Keratinocyte (primary cell): Measurements from ENCODE around the gene RANBP9. TPM values are rescaled to one million over a fixed set of nuclear protein-coding genes. Genes with fewer than 3 reads are reported as not detected.

ENCODE experiments used
- DNase-seq: peaks from one replicate; pipeline ENCODE4 v3.0.0-alpha.2; 2011; ENCODE audit warnings: low read depth, missing footprints, low spot score
- FAIRE-seq: peaks from 2 replicates; lab custom pipeline; 2011; peaks lifted over from hg19 to GRCh38; lab: Jason Lieb, UNC
- H2AFZ ChIP-seq: 2 replicates; pipeline ENCODE4 v1.6.0; 2012; ENCODE audit warnings: low read length, control low read depth, inconsistent platforms; ENCODE audit not compliant: control insufficient read depth
- H3K27ac ChIP-seq: 2 replicates; pipeline ENCODE4 v1.5.1; 2011; ENCODE audit warnings: low read length; ENCODE audit not compliant: control insufficient read depth, insufficient read depth
- H3K27me3 ChIP-seq: 3 replicates; pipeline ENCODE4 v1.6.0; 2011; ENCODE audit warnings: low read length; ENCODE audit not compliant: control insufficient read depth, insufficient read depth; ENCODE audit errors: extremely low read depth
- H3K36me3 ChIP-seq, 2 experiments: 2 replicates in 1 of 2; 3 replicates in 1 of 2; pipeline ENCODE4 v1.5.1; 2011; ENCODE audit warnings: low read length in 2 of 2, mild to moderate bottlenecking in 1 of 2; ENCODE audit not compliant: control insufficient read depth in 2 of 2, insufficient read depth in 2 of 2; ENCODE audit errors: extremely low read depth in 1 of 2
- H3K4me1 ChIP-seq: 3 replicates; pipeline ENCODE4 v1.5.1; 2011; ENCODE audit warnings: low read length; ENCODE audit not compliant: control insufficient read depth, insufficient read depth; ENCODE audit errors: extremely low read depth
- H3K4me2 ChIP-seq: 3 replicates; pipeline ENCODE4 v1.6.0; 2011; ENCODE audit warnings: low read depth, low read length; ENCODE audit not compliant: control insufficient read depth, insufficient read depth; ENCODE audit errors: extremely low read depth
- H3K4me3 ChIP-seq, 3 experiments: fragments of 200-600 bp in 1 of 3; sonication (generic) in 1 of 3; 2 replicates in 2 of 3; 3 replicates in 1 of 3; pipeline ENCODE4 v1.5.1; 2011 to 2016; ENCODE audit warnings: low read length in 3 of 3, mild to moderate bottlenecking in 3 of 3, control low read depth in 2 of 3, inconsistent platforms in 1 of 3, low read depth in 1 of 3, mixed read lengths in 1 of 3, mixed run types in 1 of 3, moderate library complexity in 1 of 3; ENCODE audit not compliant: control insufficient read depth in 2 of 3, insufficient read depth in 2 of 3; ENCODE audit errors: extremely low read depth in 1 of 3
- H3K79me2 ChIP-seq: 2 replicates; pipeline ENCODE4 v1.6.0; 2012; ENCODE audit warnings: low read length; ENCODE audit not compliant: control insufficient read depth, insufficient read depth
- H3K9ac ChIP-seq: 3 replicates; pipeline ENCODE4 v1.6.0; 2011; ENCODE audit warnings: low read length; ENCODE audit not compliant: control insufficient read depth, insufficient read depth; ENCODE audit errors: extremely low read depth
- H3K9me1 ChIP-seq: 3 replicates; pipeline ENCODE4 v1.6.0; 2011; ENCODE audit warnings: low read length; ENCODE audit not compliant: control insufficient read depth, insufficient read depth; ENCODE audit errors: extremely low read depth
- H3K9me3 ChIP-seq: 2 replicates; pipeline ENCODE4 v1.5.1; 2012; ENCODE audit warnings: low read depth, low read length; ENCODE audit not compliant: control insufficient read depth
- H4K20me1 ChIP-seq: 3 replicates; pipeline ENCODE4 v1.6.0; 2011; ENCODE audit warnings: low read length; ENCODE audit not compliant: control insufficient read depth, insufficient read depth; ENCODE audit errors: extremely low read depth
- EZH2 ChIP-seq: IDR thresholded peaks from one replicate; pipeline ENCODE4 v1.6.1; 2012; ENCODE audit warnings: inconsistent platforms, mild to moderate bottlenecking, low read length, moderate library complexity
- dilution Hi-C: fragments of 300-500 bp; cut with MboI; formaldehyde crosslinking; loops from one replicate; pipeline ENCODE4 v1.7.0; 2020; ENCODE audit warnings: low sequenced_read_pairs; ENCODE audit not compliant: extremely low pct_ligation_motif_present
- polyA plus RNA-seq, 5 experiments: library from polyadenylated mRNA; depleted of rRNA in 3 of 5; stranded (reverse) in 3 of 5; stranded (forward) in 1 of 5; unstranded in 1 of 5; fragments of >200 nt; gene quantifications; 1 replicate in 1 of 5; 2 replicates in 3 of 5; 3 replicates in 1 of 5; pipeline versions ENCODE4 v1.2.1 to v1.2.3, GENCODE V29; 2011 to 2012; ENCODE audit warnings: missing spikeins in 2 of 5, low read depth in 1 of 5, low replicate concordance in 1 of 5
- TF ChIP-seq, protein P1 (sequence below), 3 experiments: IDR thresholded peaks in 1 of 3; conservative IDR thresholded peaks in 1 of 3; optimal IDR thresholded peaks in 1 of 3; 2 replicates in 2 of 3; 3 replicates in 1 of 3; pipeline versions ENCODE3 to v1.5.1; 2011; ENCODE audit warnings: low read length in 3 of 3, mild to moderate bottlenecking in 3 of 3, moderate library complexity in 2 of 3, control low read depth in 1 of 3, inconsistent platforms in 1 of 3; ENCODE audit not compliant: insufficient read depth in 2 of 3; ENCODE audit errors: extremely low read depth in 1 of 3

Gene RANBP9
- polyA plus RNA-seq, 1 donor (not counting 4 experiments of a cell fraction or from before 2014, with no cell fraction given), result 36.7 TPM

DNA sequence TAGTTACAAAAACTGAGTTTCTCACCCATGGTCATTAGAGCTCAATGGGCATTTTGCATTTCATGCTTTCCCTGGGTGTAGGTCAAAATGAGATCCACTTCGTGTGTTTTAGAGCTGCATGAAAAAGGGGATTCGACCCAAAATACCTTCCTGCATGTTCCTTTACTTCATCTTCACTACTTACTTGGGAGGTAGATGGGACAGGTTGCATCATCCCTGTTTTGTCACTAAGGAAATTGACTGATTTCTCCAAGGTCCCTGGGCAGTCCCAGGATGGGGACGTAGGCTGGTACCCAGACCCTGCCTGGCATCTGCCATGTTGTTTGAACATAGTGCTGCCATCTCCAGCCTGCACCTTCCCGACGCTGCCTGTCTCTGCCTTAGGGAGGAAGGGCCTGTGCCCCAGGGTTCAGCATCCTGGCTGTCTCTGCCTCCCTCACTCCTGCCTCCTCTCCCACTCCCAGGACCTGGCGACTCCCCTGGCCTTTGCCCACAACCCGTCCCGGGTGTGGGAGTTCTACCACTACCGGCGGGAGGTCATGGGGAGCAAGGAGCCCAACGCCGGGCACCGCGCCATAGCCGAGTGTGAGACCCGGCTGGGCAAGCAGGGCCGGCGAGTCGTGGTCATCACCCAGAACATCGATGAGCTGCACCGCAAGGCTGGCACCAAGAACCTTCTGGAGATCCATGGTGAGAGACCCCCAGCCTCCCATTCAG lies 120.3 kb downstream of the RANBP9 start:
- H3K27ac ChIP-seq, result no peak overlapping the region
- no peaks in the 10 kb centered on the region for H3K9me1 ChIP-seq
- FAIRE-seq (no peak), DNase-seq (no peak)
- H3K9ac ChIP-seq, result no peak overlapping the region
- H3K36me3 ChIP-seq, result peaks cover 10 to 14% of the 10 kb centered on the region in 2 experiments
- dilution Hi-C loops, result no loop called here
- no peak overlapping the region for H3K4me2 ChIP-seq
- TF ChIP-seq EZH2, result no peak
- TF ChIP-seq, protein P1, sequence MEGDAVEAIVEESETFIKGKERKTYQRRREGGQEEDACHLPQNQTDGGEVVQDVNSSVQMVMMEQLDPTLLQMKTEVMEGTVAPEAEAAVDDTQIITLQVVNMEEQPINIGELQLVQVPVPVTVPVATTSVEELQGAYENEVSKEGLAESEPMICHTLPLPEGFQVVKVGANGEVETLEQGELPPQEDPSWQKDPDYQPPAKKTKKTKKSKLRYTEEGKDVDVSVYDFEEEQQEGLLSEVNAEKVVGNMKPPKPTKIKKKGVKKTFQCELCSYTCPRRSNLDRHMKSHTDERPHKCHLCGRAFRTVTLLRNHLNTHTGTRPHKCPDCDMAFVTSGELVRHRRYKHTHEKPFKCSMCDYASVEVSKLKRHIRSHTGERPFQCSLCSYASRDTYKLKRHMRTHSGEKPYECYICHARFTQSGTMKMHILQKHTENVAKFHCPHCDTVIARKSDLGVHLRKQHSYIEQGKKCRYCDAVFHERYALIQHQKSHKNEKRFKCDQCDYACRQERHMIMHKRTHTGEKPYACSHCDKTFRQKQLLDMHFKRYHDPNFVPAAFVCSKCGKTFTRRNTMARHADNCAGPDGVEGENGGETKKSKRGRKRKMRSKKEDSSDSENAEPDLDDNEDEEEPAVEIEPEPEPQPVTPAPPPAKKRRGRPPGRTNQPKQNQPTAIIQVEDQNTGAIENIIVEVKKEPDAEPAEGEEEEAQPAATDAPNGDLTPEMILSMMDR (optimal IDR thresholded peaks at IDR 0.05 in 1 of 3, IDR thresholded peaks at IDR 0.05 in 1 of 3, conservative IDR thresholded peaks at IDR 0.05 in 1 of 3; ENCODE audit: extremely low read depth in 1 of 3, insufficient read depth in 2 of 3, low read length in 3 of 3), result no peak
- no peaks in the 10 kb centered on the region for H3K79me2 ChIP-seq
- no peaks in the 10 kb centered on the region for H3K4me1 ChIP-seq
- H2AFZ ChIP-seq, result no peak overlapping the region
- H3K27me3 ChIP-seq, result no peaks in the 10 kb centered on the region
- no peaks in the 10 kb centered on the region for H4K20me1 ChIP-seq
- H3K9me3 ChIP-seq, result no peaks in the 10 kb centered on the region
- no peak overlapping the region for H3K4me3 ChIP-seq

DNA sequence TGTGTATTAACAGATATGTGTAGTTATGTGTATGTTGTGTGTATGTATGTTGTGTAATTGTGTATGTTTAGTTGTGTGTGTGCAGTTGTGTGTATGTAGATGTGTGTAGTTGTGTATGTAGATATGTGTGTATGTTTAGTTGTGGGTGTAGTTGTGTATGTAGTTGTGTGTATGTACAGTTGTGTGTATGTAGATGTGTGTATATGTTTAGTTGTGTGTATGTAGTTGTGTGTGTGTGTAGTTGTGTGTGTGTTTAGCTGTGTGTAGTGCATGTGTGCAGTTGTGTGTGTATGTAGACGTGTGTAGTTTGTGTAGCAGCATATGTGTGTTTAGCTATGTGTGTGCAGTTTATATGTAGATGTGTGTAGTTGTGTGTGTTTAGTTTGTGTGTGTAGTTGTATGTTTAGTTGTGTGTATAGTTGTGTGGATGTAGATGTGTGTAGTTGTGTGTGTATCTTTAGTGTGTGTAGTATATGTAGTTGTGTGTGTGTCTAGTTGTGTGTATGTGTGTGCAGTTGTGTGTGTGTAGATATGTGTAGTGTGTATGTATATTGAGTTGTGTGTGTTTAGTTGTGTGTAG lies 121.0 kb downstream of the RANBP9 start:
- H3K79me2 ChIP-seq, result no peaks in the 10 kb centered on the region
- peak; percentile 26 for FAIRE-seq
- no peak overlapping the region for H3K9ac ChIP-seq
- DNase-seq, result no peak
- H3K36me3 ChIP-seq, result peaks cover 10 to 14% of the 10 kb centered on the region in 2 experiments
- H3K9me1 ChIP-seq, result no peaks in the 10 kb centered on the region
- H3K4me2 ChIP-seq, result no peak overlapping the region
- H3K27me3 ChIP-seq, result no peaks in the 10 kb centered on the region
- H3K27ac ChIP-seq, result no peak overlapping the region
- H2AFZ ChIP-seq, result no peak overlapping the region
- no peaks in the 10 kb centered on the region for H3K9me3 ChIP-seq
- dilution Hi-C loops, result no loop called here
- H3K4me1 ChIP-seq, result no peaks in the 10 kb centered on the region
- no peaks in the 10 kb centered on the region for H4K20me1 ChIP-seq
- TF ChIP-seq, protein P1 (optimal IDR thresholded peaks at IDR 0.05 in 1 of 3, IDR thresholded peaks at IDR 0.05 in 1 of 3, conservative IDR thresholded peaks at IDR 0.05 in 1 of 3; ENCODE audit: extremely low read depth in 1 of 3, insufficient read depth in 2 of 3, low read length in 3 of 3), result no peak
- no peak for TF ChIP-seq EZH2
- no peak overlapping the region for H3K4me3 ChIP-seq
